Neural progenitor cell (in vitro differentiated cells): ENCODE measurements around the gene CFAP43. TPM values are rescaled to one million over a fixed set of nuclear protein-coding genes. Genes with fewer than 3 reads are reported as not detected.

Experiments used
- DNase-seq: peaks from one replicate; pipeline ENCODE4 v3.0.0-alpha.2; 2016; ENCODE audit warnings: low spot score
- H2AFZ ChIP-seq: fragments of 200-600 bp; sonication (generic); replicated peaks from 2 replicates; pipeline ENCODE4 v1.6.1; 2016; ENCODE audit warnings: antibody characterized with exemption
- H3F3A ChIP-seq: fragments of 200-600 bp; sonication (generic); 2 replicates; pipeline ENCODE4 v1.6.1; 2016; ENCODE audit warnings: antibody characterized with exemption, low read depth
- H3K27ac ChIP-seq: fragments of 200-600 bp; sonication (generic); 2 replicates; pipeline ENCODE4 v1.5.1; 2016; ENCODE audit warnings: mild to moderate bottlenecking
- H3K27me3 ChIP-seq: fragments of 200-600 bp; sonication (generic); 2 replicates; pipeline ENCODE4 v1.6.1; 2016; ENCODE audit warnings: mild to moderate bottlenecking, moderate library complexity
- H3K36me3 ChIP-seq: fragments of 200-600 bp; sonication (generic); 2 replicates; pipeline ENCODE4 v1.5.1; 2016
- H3K4me1 ChIP-seq: fragments of 200-600 bp; sonication (generic); 2 replicates; pipeline ENCODE4 v1.6.1; 2016; ENCODE audit warnings: mixed run types
- H3K4me2 ChIP-seq: fragments of 200-600 bp; sonication (generic); 2 replicates; pipeline ENCODE4 v1.6.1; 2016
- H3K4me3 ChIP-seq: fragments of 200-600 bp; sonication (generic); 2 replicates; pipeline ENCODE4 v1.5.1; 2016
- H3K79me2 ChIP-seq: fragments of 200-600 bp; sonication (generic); 2 replicates; pipeline ENCODE4 v1.6.1; 2016; ENCODE audit warnings: low read depth
- H3K9ac ChIP-seq: fragments of 200-600 bp; sonication (generic); 2 replicates; pipeline ENCODE4 v1.6.1; 2016
- H3K9me3 ChIP-seq: fragments of 200-600 bp; sonication (generic); 2 replicates; pipeline ENCODE4 v1.5.1; 2016; ENCODE audit warnings: low read depth
- H4K20me1 ChIP-seq: fragments of 200-600 bp; sonication (generic); 2 replicates; pipeline ENCODE4 v1.6.1; 2016; ENCODE audit warnings: low read depth
- H3K27ac Mint-ChIP-seq: 3 replicates; pipeline ENCODE4 v1.8.0; 2021; ENCODE audit warnings: mixed read lengths
- H3K27me3 Mint-ChIP-seq: 2 replicates; pipeline ENCODE4 v1.8.0; 2022; ENCODE audit warnings: low read depth, mild to moderate bottlenecking, inconsistent platforms, moderate library complexity, mixed read lengths; ENCODE audit not compliant: insufficient read depth
- H3K36me3 Mint-ChIP-seq: 3 replicates; pipeline ENCODE4 v1.8.0; 2021; ENCODE audit warnings: mixed read lengths
- H3K4me1 Mint-ChIP-seq: 3 replicates; pipeline ENCODE4 v1.8.0; 2021; ENCODE audit warnings: mixed read lengths
- H3K4me3 Mint-ChIP-seq: 3 replicates; pipeline ENCODE4 v1.8.0; 2021; ENCODE audit warnings: mild to moderate bottlenecking, moderate library complexity, mixed read lengths
- H3K9me3 Mint-ChIP-seq: 3 replicates; pipeline ENCODE4 v1.8.0; 2020; ENCODE audit warnings: mixed read lengths
- CTCF ChIP-seq: fragments of 200-600 bp; sonication (generic); IDR thresholded peaks from 2 replicates; pipeline ENCODE4 v1.5.1; 2017; ENCODE audit warnings: antibody characterized with exemption, mild to moderate bottlenecking
- EZH2 ChIP-seq: fragments of 200-600 bp; sonication (generic); IDR thresholded peaks from 2 replicates; pipeline ENCODE4 v1.6.1; 2017; ENCODE audit warnings: antibody characterized with exemption, mild to moderate bottlenecking, moderate library complexity
- EZH2phosphoT487 ChIP-seq: fragments of 200-600 bp; sonication (generic); IDR thresholded peaks from 2 replicates; pipeline ENCODE4 v1.6.1; 2017; ENCODE audit warnings: antibody characterized with exemption
- total RNA-seq: library from RNA; depleted of rRNA; stranded (reverse); fragments of >200 nt; gene quantifications from 2 replicates; pipeline ENCODE4 v1.2.3, GENCODE V29; 2015; ENCODE audit warnings: low replicate concordance

CFAP43 gene
- total RNA-seq, 1 donor from 2014 or later: 2.7 TPM

DNA sequence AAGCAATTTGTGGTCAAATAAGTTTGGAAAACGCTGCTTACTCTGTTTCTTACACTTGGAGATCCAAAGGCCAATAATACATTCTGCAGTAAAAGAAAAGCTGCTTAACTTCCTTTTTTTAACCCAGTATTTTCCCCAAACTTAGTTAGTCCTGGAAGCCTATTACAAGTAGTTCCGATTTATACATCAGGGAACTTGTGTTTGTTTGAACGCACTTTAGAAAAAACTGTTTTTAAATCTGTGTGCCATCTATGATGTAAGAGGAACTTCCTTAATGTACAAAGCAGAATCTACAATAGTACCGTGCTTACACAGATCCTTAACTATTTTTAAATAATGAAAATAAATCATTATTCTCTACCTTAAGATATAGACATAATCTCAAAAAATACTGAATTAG is 87.2 kb downstream of the CFAP43 start:
- Histone ChIP-seq H3K36me3 (no peaks in the 10 kb centered on the region), H3K9ac (no peak overlapping the region), H3K4me1 (peaks cover 13% of the 10 kb centered on the region), H3K9me3 (no peaks in the 10 kb centered on the region), H4K20me1 (no peaks in the 10 kb centered on the region), H3K4me3 (no peak overlapping the region), H3K27ac (no peak overlapping the region), H3K79me2 (no peaks in the 10 kb centered on the region), H2AFZ (peak overlapping the region; percentile 47), H3K27me3 (no peaks in the 10 kb centered on the region), H3K4me2 (no peak overlapping the region), H3F3A (peaks cover 7% of the 10 kb centered on the region)
- Mint-ChIP-seq H3K27ac (no peak overlapping the region), H3K27me3 (no peaks in the 10 kb centered on the region), H3K36me3 (no peaks in the 10 kb centered on the region), H3K4me3 (no peak overlapping the region), H3K9me3 (no peaks in the 10 kb centered on the region), H3K4me1 (peaks cover 5% of the 10 kb centered on the region)
- TF ChIP-seq CTCF: no peak
- no peak for TF ChIP-seq EZH2phosphoT487
- TF ChIP-seq EZH2: no peak
- DNase-seq: no peak

- no peaks in the 10 kb centered on the region for H3K9me3 Mint-ChIP-seq
- H3K27ac Mint-ChIP-seq: no peak overlapping the region
- H3K36me3 Mint-ChIP-seq: no peaks in the 10 kb centered on the region
- Histone ChIP-seq H3K4me2 (no peak overlapping the region), H3K27me3 (no peaks in the 10 kb centered on the region), H2AFZ (no peak overlapping the region), H3K4me1 (peaks cover 13% of the 10 kb centered on the region), H3F3A (peaks cover 7% of the 10 kb centered on the region), H3K36me3 (no peaks in the 10 kb centered on the region), H3K9ac (no peak overlapping the region), H3K9me3 (no peaks in the 10 kb centered on the region), H3K27ac (no peak overlapping the region), H3K4me3 (no peak overlapping the region), H4K20me1 (no peaks in the 10 kb centered on the region), H3K79me2 (no peaks in the 10 kb centered on the region)
- TF ChIP-seq EZH2 (no peak), CTCF (no peak), EZH2phosphoT487 (no peak)
- H3K4me1 Mint-ChIP-seq: peaks cover 5% of the 10 kb centered on the region
- no peak for DNase-seq
- H3K27me3 Mint-ChIP-seq: no peaks in the 10 kb centered on the region
- no peak overlapping the region for H3K4me3 Mint-ChIP-seq
Measured at GRCh38 chr10:104143829-104144228, 88.3 kb downstream of the CFAP43 start.

DNA sequence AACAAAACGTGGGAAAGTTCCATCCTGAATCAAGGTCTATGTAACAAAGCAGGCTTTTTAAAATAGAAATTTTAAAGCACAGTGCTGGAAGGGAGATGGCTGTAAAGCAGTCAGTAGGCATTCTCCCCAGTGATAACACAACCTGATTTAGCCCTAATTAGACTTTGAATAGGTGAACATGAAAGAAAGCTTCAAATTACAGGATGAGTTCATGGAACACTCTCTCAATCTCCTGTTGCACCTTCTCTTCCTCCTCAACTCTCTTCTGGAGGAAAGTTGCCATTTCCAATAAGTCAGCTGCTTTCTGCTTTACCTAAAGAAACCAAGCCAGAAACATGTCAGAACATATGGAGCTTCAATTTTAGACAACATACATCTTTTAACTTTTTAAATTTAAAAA is 90.1 kb downstream of the CFAP43 start:
- H3K36me3 ChIP-seq: no peaks in the 10 kb centered on the region
- peak overlapping the region; percentile 54 for H3K4me2 ChIP-seq
- H3K27me3 ChIP-seq: no peaks in the 10 kb centered on the region
- H3K9ac ChIP-seq: no peak overlapping the region
- DNase-seq: peak; percentile 11
- no peaks in the 10 kb centered on the region for H3K9me3 Mint-ChIP-seq
- no peaks in the 10 kb centered on the region for H4K20me1 ChIP-seq
- no peak overlapping the region for H3K27ac ChIP-seq
- H3K9me3 ChIP-seq: no peaks in the 10 kb centered on the region
- H3K4me1 ChIP-seq: peaks cover 13% of the 10 kb centered on the region
- H3K4me3 ChIP-seq: no peak overlapping the region
- H3K4me1 Mint-ChIP-seq: peaks cover 5% of the 10 kb centered on the region
- no peaks in the 10 kb centered on the region for H3K36me3 Mint-ChIP-seq
- H3K27me3 Mint-ChIP-seq: no peaks in the 10 kb centered on the region
- peaks cover 7% of the 10 kb centered on the region for H3F3A ChIP-seq
- no peaks in the 10 kb centered on the region for H3K79me2 ChIP-seq
- H3K27ac Mint-ChIP-seq: no peak overlapping the region
- H3K4me3 Mint-ChIP-seq: no peak overlapping the region
- no peak for TF ChIP-seq EZH2
- no peak for TF ChIP-seq EZH2phosphoT487
- no peak for TF ChIP-seq CTCF
- H2AFZ ChIP-seq: peak overlapping the region; percentile 78
